ENCODE results near the gene STAP2. TPM values are rescaled to one million over a fixed set of nuclear protein-coding genes. Genes with fewer than 3 reads are reported as not detected.

Gene STAP2
- total and polyA plus RNA-seq, 9 of the 15 experiments (the other 6 are each of a cell fraction or from before 2014, with no cell fraction given) = 1.2 to 9.8 (median 4.5) TPM

DNA sequence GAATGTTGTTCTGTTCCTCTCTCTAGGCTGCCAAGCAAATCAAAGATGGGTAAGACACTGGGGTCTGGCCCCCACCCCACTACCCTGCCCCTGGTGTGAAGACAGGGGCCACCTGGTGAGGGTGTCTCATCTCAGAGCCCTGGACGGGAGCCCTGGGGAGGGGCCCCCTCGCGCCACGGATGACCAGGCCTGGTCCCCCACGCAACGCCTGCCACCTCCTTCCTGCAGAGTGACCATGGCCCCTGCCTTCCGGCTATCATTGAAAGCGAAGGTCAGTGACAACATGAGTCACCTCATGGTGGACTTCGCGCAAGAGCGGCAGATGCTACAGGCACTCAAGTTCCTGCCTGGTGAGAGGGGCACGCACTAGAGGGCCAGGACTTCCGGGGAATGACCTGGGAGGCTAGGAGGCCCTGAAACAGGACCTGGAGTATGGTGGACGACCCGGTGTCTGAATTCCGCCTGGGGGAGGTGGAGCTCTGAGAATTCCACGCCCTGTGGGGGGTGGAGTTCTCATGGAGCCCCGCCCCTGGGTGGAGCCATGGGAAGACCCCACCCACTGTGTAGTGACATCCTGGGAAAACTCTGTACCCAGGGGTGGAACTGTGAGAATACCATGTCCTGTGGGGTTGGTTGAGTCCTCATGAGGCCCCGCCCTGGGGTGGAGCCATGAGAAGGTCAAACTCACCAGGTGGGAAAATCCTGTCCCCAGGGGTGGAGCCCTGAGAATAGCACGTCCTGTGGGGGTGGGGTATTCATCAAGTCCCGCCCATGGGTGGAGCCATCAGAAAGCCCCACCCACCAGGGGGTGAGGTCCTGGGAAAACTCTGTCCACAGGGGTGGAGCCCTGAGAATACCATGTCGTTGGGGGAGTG, 28.1 kb downstream of the STAP2 start (continued):
- TF ChIP-seq, protein P1, sequence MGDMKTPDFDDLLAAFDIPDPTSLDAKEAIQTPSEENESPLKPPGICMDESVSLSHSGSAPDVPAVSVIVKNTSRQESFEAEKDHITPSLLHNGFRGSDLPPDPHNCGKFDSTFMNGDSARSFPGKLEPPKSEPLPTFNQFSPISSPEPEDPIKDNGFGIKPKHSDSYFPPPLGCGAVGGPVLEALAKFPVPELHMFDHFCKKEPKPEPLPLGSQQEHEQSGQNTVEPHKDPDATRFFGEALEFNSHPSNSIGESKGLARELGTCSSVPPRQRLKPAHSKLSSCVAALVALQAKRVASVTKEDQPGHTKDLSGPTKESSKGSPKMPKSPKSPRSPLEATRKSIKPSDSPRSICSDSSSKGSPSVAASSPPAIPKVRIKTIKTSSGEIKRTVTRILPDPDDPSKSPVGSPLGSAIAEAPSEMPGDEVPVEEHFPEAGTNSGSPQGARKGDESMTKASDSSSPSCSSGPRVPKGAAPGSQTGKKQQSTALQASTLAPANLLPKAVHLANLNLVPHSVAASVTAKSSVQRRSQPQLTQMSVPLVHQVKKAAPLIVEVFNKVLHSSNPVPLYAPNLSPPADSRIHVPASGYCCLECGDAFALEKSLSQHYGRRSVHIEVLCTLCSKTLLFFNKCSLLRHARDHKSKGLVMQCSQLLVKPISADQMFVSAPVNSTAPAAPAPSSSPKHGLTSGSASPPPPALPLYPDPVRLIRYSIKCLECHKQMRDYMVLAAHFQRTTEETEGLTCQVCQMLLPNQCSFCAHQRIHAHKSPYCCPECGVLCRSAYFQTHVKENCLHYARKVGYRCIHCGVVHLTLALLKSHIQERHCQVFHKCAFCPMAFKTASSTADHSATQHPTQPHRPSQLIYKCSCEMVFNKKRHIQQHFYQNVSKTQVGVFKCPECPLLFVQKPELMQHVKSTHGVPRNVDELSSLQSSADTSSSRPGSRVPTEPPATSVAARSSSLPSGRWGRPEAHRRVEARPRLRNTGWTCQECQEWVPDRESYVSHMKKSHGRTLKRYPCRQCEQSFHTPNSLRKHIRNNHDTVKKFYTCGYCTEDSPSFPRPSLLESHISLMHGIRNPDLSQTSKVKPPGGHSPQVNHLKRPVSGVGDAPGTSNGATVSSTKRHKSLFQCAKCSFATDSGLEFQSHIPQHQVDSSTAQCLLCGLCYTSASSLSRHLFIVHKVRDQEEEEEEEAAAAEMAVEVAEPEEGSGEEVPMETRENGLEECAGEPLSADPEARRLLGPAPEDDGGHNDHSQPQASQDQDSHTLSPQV (IDR thresholded peaks at IDR 0.05) = no peak; the same call in 1 of the 2 replicates
- TF ChIP-seq KLF13 (tag; IDR thresholded peaks at IDR 0.05; ENCODE audit: borderline replicate concordance, low read depth) (no peak), HDAC2 (IDR thresholded peaks at IDR 0.05) (peak; percentile 20; the same call in 1 of the 2 replicates), DNMT1 (IDR thresholded peaks at IDR 0.05) (no peak), MYBL2 (IDR thresholded peaks at IDR 0.05; ENCODE audit: low read depth) (no peak), MYBL2 (CRISPR knock-in tag; IDR thresholded peaks at IDR 0.05; ENCODE audit: borderline replicate concordance) (no peak), CEBPG (CRISPR knock-in tag; IDR thresholded peaks at IDR 0.05) (0 out of 2 replicates have a peak, but pooled peaks have one; percentile 35), CEBPG (tag; conservative IDR thresholded peaks at IDR 0.05 in 1 of 2, IDR thresholded peaks at IDR 0.05 in 1 of 2) (no peak), RBM14 (IDR thresholded peaks at IDR 0.05; ENCODE audit: borderline replicate concordance, insufficient read depth, low read depth, low read length) (no peak), NCOA1 (IDR thresholded peaks at IDR 0.05; ENCODE audit: low read depth) (no peak), POLR2AphosphoS2 (IDR thresholded peaks at IDR 0.05; ENCODE audit: low read length) (no peak), ZNF444 (CRISPR knock-in tag; IDR thresholded peaks at IDR 0.05) (no peak), FOXP1 (CRISPR knock-in tag; IDR thresholded peaks at IDR 0.05) (peak; percentile 27; the same call in 1 of the 2 replicates), NELFE (IDR thresholded peaks at IDR 0.05; ENCODE audit: insufficient read depth, insufficient read length) (no peak), ZNF197 (CRISPR knock-in tag; IDR thresholded peaks at IDR 0.05; ENCODE audit: low read depth) (no peak), FOXK1 (CRISPR knock-in tag; IDR thresholded peaks at IDR 0.05; ENCODE audit: borderline replicate concordance) (no peak), RFX1 (IDR thresholded peaks at IDR 0.05) (no peak), ZNF696 (CRISPR knock-in tag; conservative IDR thresholded peaks at IDR 0.05) (no peak), ZNF232 (CRISPR knock-in tag; IDR thresholded peaks at IDR 0.05) (no peak)
- TF ChIP-seq, protein P2, sequence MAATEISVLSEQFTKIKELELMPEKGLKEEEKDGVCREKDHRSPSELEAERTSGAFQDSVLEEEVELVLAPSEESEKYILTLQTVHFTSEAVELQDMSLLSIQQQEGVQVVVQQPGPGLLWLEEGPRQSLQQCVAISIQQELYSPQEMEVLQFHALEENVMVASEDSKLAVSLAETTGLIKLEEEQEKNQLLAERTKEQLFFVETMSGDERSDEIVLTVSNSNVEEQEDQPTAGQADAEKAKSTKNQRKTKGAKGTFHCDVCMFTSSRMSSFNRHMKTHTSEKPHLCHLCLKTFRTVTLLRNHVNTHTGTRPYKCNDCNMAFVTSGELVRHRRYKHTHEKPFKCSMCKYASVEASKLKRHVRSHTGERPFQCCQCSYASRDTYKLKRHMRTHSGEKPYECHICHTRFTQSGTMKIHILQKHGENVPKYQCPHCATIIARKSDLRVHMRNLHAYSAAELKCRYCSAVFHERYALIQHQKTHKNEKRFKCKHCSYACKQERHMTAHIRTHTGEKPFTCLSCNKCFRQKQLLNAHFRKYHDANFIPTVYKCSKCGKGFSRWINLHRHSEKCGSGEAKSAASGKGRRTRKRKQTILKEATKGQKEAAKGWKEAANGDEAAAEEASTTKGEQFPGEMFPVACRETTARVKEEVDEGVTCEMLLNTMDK (IDR thresholded peaks at IDR 0.05; ENCODE audit: borderline replicate concordance, insufficient read depth, low read depth, low read length, poor library complexity, severe bottlenecking) = no peak
- TF ChIP-seq, protein P3, sequence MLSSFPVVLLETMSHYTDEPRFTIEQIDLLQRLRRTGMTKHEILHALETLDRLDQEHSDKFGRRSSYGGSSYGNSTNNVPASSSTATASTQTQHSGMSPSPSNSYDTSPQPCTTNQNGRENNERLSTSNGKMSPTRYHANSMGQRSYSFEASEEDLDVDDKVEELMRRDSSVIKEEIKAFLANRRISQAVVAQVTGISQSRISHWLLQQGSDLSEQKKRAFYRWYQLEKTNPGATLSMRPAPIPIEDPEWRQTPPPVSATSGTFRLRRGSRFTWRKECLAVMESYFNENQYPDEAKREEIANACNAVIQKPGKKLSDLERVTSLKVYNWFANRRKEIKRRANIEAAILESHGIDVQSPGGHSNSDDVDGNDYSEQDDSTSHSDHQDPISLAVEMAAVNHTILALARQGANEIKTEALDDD (IDR thresholded peaks at IDR 0.05) = peak; percentile 63
